Nucleus accumbens (tissue), 56 donors: ENCODE data around the gene ERGIC2.
A peak's percentile ranks its signal among the peaks of the same experiment; 100 is the strongest.

Experiments used
- DNase-seq, 56 donors: peaks; one replicate each; lab custom pipeline; 2025; lab: John Stamatoyannopoulos, UW

Gene ERGIC2

DNA sequence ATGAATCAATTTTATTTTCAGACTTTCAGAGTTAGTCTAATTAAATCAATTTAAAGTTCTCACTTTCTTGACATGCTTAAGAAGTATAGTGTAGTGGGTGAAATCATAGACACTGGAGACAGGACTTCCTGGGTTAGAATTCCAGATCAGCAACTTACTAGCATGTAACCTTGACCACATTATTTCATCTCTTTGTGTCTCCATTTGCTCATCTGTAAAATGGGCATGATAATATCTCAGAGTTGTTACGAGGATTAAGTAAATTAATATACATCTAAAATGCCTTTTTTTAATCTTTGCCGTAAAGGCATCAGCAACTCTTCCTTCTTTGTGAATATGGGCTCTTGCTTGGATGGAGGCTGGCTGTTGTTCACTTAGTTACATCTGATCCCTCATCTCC, 1.3 kb upstream of the ERGIC2 start:
- no peak for DNase-seq

DNA sequence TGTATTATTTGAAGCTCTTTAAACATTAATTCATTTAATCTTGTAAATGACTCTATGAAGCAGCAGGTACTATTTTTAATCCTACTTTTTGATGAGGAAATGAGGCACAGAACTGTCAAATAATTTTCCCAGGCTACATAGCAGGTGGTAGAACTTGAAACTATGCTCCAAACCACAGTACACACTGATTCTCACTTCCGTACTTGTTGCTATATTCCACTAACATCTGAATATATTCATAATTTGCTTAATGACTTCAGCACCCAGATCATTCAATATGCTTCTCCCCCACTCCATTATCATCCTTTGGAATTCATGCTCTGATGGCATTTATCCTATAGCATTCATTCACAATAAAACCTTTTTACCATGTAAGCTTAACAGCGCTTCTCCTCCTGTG, 4.9 kb downstream of the ERGIC2 start:
- no peak for DNase-seq

DNA sequence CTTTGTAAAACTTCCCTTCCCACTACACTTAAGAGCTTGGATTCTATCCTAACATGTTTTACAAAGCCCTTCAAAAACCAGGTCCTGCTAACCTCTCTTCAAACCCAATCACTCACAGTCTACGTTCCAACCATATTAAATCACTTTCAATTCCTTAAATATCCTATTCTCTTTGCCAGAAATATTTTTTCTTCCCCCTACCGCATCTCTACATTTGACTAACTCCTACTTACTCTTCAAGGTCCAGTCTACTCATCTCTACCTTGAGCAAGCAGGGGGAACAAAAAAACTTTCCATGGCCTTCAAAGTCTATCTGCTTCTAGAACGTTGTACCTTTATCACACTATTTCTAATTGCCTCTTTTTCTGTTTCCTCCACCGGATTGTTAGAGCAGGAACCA, 6.1 kb downstream of the ERGIC2 start:
- DNase-seq = no peak

DNA sequence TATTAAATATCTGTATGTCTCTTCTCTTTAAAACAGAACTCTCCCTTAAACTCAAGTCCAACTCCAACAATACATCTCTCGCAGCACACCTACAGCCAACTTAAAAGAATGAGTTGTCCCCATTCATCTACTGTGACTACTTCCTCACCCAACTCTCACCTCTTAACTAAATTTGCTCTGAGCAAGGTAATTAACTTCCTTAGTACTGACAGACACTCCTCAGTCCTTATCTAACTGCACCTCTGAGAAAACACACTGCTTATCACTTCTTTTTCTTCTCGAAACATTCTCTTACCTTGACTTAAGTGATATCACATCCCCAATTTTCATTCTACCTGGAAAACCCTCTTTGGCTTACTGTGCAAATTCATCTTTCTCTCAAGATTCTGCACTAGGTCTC, 7.0 kb downstream of the ERGIC2 start:
- DNase-seq = no peak

DNA sequence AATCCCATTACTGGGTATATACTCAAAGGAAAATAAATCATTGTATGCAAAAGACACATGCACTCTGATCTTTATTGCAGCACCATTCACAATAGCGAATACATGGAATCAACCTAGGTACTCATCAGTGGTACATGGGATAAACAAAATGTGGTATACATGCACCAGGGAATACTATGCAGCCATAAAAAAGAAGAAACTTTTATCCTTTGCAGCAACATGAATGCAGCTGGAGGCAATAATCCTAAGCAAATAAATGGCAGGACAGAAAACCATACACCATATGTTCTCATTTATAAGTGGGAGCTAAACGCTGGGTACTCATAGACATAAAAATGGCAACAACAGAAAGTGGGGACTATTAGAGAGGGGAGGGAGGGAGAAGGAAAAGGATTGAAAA, 15.9 kb downstream of the ERGIC2 start:
- DNase-seq = no peak

DNA sequence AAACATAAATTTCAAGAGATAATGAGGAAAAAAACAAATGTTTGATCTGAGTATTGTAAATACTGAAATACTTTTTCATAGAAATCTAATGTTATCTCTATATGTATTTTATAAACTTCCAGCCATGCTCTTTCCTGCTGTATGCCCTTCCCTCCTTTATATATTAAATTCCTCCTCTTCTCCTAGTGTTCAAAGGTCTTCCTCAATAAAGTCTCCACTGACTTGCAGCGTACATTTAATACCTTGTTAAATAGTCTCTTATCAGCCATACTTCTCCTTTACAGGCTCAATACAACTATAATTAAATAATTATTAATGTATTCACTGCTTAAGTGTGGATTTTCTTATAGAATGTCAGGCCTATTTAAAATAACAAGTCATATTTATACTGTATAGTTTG, 26.0 kb downstream of the ERGIC2 start:
- no peak for DNase-seq

DNA sequence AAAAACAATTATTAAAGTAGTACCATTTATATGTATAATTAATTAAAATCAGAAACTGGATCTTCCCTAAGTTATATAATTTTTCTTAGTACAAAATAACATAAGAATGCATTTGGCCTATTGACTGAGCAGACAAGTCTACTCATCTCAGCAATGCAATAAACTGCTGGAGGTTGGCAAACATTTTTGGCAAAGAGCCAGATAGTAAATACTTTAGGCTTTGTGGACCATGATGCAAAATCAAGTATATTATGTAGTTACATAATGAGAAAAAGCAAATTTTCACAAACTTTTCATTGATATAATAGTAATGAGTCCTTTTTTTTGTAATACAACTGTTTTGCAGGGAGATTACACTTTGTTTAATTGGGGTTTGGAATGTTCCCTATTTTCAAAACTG, 30.9 kb downstream of the ERGIC2 start:
- DNase-seq = no peak

DNA sequence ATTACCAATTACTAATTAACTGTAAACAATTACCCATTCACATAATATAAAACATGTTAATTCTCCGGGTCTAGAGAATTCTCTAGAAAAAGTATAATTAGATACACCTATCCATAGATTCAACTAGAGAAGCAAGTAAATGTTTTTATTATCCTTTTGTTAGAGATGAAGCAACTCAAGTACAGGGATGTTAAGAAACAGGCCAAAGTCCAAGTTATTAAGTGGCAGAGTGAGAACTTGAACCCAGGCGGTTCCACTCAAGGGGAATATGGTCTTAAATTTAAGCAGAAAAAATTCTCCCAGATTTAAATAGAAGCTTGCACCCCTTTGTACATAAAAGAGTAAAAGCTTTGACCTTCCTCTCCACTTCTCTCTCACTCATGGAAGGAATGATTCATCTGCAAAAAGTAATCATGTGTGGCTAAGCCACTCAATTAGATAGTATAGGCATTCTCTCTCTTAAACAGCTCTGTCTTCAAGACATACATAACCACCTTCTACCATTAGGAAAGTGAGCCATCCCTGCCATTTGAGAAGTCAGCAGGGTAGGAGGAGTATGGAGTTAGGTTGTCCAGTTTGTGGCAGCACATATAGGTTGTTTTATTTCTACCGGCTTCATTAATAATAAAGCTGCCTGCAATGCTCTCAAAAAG, 34.1 kb downstream of the ERGIC2 start:
- DNase-seq = no peak

DNA sequence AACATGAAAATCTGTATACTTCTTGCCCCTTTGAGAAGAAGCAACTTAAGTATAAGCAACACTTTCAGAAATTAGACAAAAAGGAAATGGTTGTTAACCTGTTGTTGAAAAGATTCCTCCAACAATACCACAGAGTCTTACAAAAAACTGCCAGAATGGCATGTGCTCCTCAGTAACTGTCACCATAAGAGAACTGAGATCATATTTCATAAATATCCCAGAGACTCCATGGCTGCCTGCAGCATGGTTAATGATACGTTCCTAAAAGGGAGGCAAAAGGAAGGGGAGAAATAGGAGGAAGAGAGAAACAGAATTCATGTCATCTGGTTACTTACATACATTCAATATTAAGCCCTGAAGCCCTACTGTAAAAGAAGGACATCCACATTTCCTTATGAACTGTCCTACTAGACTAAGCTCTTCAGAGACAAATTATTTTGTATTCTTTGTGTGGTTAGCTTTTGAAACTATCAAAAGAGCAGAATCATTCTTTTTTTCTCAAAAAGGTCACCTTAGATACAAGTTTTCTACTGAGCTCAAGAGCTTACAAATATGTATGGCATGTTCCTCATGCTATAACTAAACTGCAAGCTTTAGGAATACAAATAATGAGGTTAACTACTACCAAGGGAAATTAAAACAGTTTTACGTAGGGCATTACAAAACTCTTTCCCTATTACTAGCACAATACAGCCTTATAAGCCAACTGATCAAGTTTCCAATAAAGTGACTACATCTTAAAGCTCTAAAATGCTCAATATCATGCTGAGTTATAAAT, 37.8 kb downstream of the ERGIC2 start:
- DNase-seq = no peak

DNA sequence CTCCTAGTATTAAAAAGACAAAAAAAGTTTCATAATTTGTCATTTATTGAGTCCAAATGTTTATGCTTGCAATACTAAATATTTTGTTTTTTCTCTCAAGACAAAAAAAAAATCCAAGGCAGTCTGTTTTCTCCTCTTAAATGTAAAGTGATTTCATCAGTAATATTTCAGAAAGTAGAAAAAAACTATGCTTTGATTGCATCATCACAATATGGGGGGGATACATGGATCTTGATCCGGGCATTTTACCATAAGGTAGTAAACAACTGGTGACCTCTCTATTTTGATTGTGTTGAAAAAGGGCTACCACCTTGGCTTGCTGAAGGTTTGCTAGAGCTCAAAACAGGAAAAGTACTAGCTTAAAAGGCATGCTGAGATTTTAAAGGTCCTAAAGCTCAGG, 43.6 kb downstream of the ERGIC2 start:
- no peak for DNase-seq

DNA sequence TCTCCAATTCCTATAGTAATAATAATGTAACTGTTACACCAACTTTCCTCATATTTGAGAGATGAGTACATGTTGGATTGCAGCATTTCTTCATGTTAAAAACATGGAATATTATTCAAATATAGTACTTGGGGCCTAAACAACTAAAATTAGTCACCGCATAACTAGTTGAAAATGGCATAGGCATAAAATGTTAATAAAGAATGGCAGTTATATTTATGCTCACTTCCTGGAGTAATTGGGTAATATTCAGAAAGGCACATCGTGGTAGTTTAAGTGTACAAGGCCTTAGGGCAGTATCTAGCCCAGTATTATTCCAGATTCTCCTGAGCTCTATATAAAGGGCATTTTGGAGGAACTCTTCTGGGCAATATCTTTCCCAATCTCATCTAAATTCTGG, 46.0 kb downstream of the ERGIC2 start:
- no peak for DNase-seq

DNA sequence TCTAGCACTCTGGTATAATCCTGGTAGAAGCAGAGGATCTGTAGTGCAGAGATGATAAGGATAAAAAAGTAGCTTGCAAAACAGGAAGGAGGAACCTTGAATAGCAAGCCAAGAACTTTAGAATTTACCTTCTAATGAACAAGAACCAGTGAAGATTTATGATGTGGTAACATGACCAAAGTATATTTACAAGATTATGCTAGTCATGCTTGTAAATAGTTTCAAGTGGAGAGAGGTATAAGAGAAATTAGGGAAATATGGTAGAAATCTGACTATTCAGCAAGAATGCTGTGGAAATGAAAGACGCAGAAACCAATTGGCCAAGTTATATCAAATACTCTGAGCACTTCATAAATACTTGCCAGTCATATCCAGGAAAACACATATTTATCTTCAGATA, 47.8 kb downstream of the ERGIC2 start:
- no peak for DNase-seq

DNA sequence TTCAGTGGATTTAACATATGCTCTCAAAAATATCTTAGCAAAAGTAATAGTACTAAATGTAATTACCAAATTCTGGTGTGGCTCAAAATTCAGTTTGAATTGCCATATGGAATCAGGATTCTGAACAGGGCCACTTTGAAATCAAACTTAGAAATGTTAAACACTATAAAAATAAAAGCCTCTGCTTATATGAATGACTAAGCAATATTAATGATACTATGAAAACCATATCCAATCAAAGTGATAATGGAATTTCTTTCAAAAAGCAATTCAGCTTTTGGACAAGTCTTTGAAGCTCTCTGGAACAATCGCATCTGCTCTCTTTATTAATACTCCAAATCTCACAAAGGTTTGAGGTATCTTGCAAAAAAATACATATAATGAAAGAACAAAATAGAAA, 51.6 kb downstream of the ERGIC2 start:
- DNase-seq = no peak

DNA sequence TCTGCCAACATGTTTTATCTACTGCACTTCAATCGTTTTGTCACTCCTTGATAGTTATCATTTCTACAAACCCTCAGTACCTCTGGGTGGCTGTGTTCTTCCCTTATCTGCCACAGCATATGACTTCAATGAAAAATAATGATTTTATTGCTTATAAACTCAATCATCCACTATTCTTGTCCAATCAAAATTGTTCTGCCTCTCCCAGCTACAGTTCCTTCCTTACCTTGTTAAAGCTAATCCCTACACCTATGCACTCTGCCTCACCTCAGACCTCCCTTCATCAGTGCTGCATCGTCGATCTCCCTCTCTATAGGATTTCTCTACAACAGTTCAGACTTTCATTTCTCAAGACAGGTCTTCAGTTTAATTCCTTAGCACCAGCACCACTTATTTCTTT, 58.8 kb downstream of the ERGIC2 start:
- DNase-seq = no peak

DNA sequence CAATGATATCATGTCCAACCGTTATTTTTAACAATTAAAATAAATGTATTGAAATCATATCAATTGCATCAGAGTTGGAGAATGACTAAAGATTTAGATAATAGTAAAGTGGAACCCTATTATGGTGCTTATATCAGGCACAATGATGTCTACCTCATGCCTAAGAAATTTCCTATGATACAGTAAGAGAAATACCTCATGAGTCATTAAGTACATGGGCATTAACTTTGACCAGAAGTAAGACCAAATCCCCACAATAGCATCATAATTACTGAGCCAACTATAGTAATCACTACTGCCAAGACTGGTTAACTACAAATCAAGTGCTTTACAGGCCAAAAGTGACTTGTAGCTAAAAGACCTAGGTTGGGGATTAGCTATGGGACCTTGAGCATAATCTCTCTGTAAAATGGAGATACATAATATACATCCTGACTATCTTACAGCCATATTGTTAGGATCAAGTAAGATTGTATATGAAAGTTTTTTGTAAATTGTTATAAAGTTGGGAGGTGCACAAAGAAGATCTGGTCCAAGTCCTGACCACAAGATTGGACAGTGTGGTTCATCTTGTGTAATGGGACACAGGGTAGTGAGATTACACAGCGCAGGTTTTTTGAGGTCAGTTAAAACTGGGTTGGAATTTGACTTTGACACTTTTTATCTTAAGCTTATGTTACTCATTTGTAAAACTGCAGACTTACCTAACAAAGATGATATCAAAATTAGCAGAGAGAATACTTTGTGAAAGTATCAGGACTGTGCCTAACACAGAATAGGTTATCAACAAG, 60.5 kb downstream of the ERGIC2 start:
- no peak for DNase-seq

DNA sequence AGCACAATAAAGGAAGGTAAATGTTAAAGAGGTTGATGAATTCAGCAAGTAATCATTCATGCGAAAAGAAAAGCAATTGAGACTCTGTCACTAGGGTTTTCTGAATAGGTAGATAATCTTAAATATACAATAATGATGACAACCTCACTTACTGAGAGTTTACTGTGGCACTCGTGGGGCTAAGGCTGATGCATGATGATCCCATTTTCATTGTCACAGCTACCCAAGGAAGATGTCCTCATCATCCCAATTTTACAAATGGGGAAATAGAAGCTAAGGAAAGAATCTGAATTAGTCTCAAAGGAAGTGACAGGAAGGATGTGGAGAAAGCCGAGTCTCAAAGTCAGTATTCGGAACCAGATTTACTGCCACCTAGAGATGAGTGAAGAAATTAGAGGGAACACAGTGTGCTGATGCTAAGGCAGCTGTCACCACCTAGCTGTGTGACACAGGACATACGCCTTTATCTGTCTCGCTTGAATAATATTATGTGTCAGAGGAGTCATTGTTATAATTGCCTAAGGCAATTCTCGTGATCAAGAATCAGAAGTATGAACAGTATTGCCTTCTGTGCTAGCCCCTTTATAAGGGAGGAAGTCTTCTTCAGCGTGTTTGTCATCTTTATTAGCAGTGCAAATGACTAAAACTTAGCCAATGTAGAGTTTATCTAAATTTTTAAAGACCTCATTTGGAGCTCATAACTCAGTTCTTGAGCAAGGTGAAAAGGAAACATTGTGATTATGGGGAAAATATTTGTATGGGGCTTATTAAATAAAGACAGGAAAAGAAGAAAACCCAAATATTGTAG, 63.2 kb downstream of the ERGIC2 start:
- DNase-seq = peak in 40 of 56 donors; percentile 4 to 85 (median 44)

DNA sequence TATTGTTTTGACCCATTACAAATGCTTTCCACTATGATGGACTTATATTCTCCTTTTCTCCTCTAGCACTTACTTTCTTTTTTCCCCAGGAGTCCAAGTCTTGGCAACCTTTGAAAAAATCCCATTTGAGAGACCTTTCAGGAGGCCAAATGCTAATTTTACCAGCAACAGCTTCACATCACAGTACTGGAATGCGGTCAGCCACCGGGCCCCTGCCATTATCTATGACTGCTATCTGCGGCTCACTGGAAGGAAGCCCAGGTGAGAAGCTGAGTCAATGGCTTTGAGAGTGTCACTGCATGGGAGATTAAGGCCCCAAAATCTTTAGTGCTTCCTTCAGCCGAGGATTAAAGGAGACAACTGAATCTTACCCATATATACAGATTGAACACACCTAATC, 64.2 kb downstream of the ERGIC2 start:
- DNase-seq = peak in 6 of 56 donors; percentile 4 to 39 (median 10)

DNA sequence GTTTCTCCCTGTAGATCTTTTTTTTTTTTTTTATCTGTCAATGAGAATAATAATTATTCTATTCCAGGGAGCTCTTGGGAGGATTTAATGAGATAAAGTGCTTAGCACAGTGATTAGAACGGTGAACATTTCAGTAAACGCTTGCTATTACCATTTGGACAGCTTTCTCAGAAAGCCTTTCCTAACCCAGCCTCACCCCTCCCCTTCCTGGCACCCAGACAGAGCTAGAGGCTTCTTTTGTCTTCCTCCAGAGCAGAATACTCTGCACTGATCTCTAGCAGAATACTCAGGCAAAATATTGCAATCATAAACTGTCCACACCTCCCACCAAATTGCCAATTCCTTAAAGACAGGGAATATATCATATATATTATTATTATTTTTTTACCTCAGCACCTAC, 66.6 kb downstream of the ERGIC2 start:
- peak in 32 of 56 donors; percentile 1 to 74 (median 23) for DNase-seq

DNA sequence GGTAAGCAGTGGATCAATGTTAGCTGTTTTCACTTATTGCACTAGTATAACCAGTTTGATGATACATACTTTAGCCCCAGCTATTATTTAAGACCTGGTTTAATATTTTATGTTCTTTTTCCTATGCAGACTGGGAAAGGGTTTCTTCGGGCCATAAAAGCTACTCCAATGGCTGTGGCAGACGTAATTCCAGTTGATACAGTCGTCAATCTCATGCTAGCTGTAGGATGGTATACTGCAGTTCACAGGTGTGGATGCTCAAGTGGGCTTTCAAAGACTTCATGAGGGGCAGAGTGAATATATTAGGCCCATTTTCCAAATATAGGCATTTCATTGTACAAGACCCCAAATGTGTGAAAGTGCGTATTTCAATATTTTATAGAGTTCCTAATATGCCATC, 70.1 kb downstream of the ERGIC2 start:
- no peak for DNase-seq

DNA sequence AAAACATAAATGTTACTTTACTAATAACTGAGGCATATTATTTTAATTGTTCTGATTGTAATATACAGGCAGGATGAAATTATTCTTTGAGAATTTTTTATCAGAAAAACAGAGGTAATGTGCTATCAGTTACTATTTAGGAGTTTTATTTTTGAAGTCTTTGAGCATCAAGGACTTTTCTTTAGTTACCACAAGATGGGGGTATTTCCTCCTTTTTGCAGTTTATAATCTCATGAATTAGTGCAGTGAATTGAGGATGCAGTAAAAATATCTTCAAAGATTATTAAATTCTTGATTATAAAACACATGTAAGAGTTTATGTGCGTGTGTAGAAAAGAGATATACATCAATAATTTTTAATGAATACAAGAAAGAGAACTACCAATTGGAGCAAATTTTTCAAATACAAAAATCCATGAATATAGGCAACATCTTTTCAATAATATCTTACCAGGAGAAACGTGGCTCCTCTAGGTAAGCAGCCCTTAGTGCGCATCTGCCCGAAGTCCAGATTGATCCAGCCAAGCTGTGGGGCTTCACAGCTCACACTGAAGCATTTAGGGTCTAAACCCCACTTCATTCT, 71.6 kb downstream of the ERGIC2 start:
- DNase-seq = no peak
